ENCODE results near the gene TRIM62. TPM values are rescaled to one million over a fixed set of nuclear protein-coding genes. Genes with fewer than 3 reads are reported as not detected.
"Not testable (repeated sequence)": the region's sequence is repeated elsewhere in the genome, so short reads cannot be mapped to it uniquely, and the experiment has no call there.

The TRIM62 gene
- total RNA-seq, 2 experiments from 2014 or later, result 10.3 to 11.5 TPM

DNA sequence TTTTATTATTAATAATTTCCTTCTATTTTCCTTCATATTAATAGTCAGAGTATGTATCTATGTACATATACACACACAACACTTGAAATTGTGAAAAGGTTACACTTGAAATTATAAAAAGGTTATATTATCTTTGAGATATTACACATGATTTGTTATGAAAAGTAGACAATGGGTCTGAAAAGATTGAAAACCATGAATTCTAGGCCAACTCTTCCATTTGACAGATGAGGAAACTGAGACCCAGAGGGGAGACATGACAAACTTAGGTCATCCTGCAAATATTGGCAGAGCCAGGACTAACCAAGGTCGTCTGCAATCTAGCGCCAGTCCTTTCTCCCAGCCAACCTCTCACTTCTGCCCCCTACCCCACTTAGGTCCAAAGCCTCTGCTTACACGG, 33.2 kb downstream of the TRIM62 start:
- H3K27me3 Mint-ChIP-seq, result no peaks in the 10 kb centered on the region
- ChIA-PET CTCF (interaction anchor here (0.9 to 1.1 kb wide), 3 partner anchors 10 to 35 kb away, joined by 3 to 4 read pairs (median 4); no protein-coding TSS in a partner anchor), POLR2A (interaction anchor here (1.1 kb wide), 1 partner anchor 22 kb away, joined by 3 read pairs; no protein-coding TSS in a partner anchor)
- no peak overlapping the region for H3K27ac Mint-ChIP-seq
- DNase-seq, result no peak
- H3K9me3 Mint-ChIP-seq, result no peaks in the 10 kb centered on the region
- no peaks in the 10 kb centered on the region for H3K4me1 Mint-ChIP-seq
- H3K36me3 Mint-ChIP-seq (ENCODE audit: low read depth), result peaks cover 3% of the 10 kb centered on the region
- no peak overlapping the region for H3K4me3 Mint-ChIP-seq

DNA sequence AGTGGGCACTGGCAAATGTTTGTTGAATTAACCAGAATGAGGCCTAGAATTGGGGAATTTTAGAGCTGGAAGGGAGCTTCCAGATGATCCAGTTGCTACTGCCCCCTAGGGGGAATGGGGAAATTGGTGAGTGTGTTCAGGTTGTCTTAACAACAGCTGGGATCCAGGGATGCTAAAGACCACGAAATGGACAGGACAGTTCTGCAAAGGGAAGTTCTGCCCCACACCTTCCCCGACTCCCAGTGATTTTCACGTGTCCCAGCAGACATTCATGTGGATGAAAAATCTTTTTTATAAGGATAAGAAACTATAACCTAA, 33.9 kb downstream of the TRIM62 start:
- CTCF ChIA-PET, result interaction anchor here (0.6 to 1.1 kb wide), 5 partner anchors 10 to 102 kb away, joined by 3 to 6 read pairs (median 4); no protein-coding TSS in a partner anchor
- Mint-ChIP-seq H3K27me3 (no peaks in the 10 kb centered on the region), H3K4me1 (no peaks in the 10 kb centered on the region), H3K4me3 (no peak overlapping the region), H3K36me3 (ENCODE audit: low read depth) (peaks cover 3% of the 10 kb centered on the region), H3K27ac (no peak overlapping the region), H3K9me3 (no peaks in the 10 kb centered on the region)
- POLR2A ChIA-PET, result interaction anchor here (1.1 kb wide), 1 partner anchor 21 kb away, joined by 3 read pairs; no protein-coding TSS in a partner anchor
- DNase-seq, result no peak

DNA sequence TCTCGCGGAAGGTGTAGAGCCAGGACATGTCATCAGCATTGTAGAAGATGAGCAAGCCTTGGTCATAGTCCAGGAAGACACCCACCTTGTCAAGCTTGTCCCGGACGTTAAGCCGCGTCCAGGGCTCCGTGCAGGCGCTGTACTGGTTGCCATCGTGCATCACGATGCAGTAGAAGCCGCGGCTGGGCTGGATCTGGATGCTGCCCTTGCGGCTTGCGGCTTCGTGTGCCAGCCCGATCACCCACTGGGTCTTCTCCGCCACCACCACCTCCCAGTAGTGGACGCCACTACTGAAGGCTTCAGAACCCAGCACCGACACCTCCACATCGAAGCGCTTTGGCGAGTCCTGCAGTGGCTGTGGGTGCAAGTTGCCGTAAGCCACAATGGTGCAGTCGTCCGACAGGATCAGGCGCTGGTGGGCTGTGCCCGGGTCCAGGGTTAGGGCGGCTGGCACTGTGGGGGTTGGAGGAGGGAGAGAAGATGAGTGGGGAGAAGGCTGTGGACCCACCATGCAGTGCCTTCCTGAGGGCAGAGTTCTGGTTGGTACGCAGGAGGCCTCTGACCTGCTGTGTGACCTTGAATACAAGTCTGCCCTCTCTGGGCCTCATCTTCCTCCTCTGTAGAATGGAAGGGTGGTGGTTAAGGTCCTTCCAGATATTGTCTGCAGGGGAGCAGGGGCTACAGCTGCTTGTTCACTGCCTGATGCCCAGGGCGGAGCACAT, 34.4 kb downstream of the TRIM62 start:
- Mint-ChIP-seq H3K27me3 (no peaks in the 10 kb centered on the region), H3K36me3 (ENCODE audit: low read depth) (peaks cover 3% of the 10 kb centered on the region), H3K27ac (no peak overlapping the region), H3K4me1 (no peaks in the 10 kb centered on the region), H3K9me3 (no peaks in the 10 kb centered on the region), H3K4me3 (no peak overlapping the region)
- ChIA-PET POLR2A (interaction anchor here (1.1 kb wide), 1 partner anchor 20 kb away, joined by 3 read pairs; no protein-coding TSS in a partner anchor), CTCF (interaction anchor here (0.6 to 1.1 kb wide), 7 partner anchors 9 to 148 kb away, joined by 3 to 6 read pairs (median 4); no protein-coding TSS in a partner anchor)
- no peak for DNase-seq

DNA sequence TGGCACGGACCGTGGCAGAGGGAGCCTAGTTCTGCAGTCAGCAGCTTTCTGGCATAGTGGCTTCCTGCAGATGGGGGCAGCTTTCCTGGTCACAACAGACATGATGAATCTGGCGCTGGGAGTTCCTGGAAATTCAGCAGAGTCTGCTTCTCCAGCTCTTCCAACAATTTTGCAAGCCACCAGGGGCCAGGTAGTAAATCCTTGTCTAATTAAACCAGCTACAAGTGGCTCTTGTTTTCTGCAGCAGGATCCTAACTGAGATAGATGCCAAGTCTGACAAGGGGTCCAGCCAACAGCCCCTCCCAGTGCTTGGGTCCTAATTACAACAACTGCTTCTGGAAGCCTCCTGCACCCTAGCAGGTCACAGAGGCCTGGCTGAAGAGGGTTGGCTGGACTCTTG, 35.8 kb downstream of the TRIM62 start:
- DNase-seq, result no peak
- ChIA-PET POLR2A (no interaction called here), CTCF (interaction anchor here (0.6 to 3.1 kb wide), 2 partner anchors 19 to 1223 kb away, joined by 3 to 10 read pairs; no protein-coding TSS in a partner anchor)
- Mint-ChIP-seq H3K27ac (no peak overlapping the region), H3K4me1 (peaks cover 4% of the 10 kb centered on the region), H3K9me3 (no peaks in the 10 kb centered on the region), H3K36me3 (ENCODE audit: low read depth) (peaks cover 3% of the 10 kb centered on the region), H3K4me3 (no peak overlapping the region), H3K27me3 (no peaks in the 10 kb centered on the region)

DNA sequence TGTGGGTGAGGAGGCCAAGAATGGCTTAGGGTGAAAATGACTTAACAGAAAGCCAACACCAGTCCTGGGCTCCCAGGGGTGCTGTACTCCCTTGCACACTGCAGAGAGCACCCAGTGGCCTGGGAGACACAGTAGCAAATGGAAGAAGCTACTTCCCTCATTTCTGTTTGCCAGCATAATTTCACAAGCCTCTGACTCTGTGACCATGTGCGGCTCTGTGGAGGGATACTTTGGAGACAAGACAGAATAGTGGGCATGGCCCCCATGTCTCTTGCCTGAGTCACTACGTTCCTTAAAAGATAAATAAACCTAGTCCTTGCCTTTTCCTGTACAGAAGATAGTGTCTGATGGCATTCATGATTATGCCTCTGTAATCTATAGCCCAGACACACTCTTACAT, 38.1 kb downstream of the TRIM62 start:
- CTCF ChIA-PET, result interaction anchor here (3.1 kb wide), 1 partner anchor 16 kb away, joined by 10 read pairs; no protein-coding TSS in a partner anchor
- no peak for DNase-seq
- H3K4me1 Mint-ChIP-seq, result peaks cover 10% of the 10 kb centered on the region
- no peak overlapping the region for H3K27ac Mint-ChIP-seq
- H3K27me3 Mint-ChIP-seq, result no peaks in the 10 kb centered on the region
- no peak overlapping the region for H3K4me3 Mint-ChIP-seq
- H3K36me3 Mint-ChIP-seq (ENCODE audit: low read depth), result peaks cover 3% of the 10 kb centered on the region
- POLR2A ChIA-PET, result no interaction called here
- no peaks in the 10 kb centered on the region for H3K9me3 Mint-ChIP-seq

DNA sequence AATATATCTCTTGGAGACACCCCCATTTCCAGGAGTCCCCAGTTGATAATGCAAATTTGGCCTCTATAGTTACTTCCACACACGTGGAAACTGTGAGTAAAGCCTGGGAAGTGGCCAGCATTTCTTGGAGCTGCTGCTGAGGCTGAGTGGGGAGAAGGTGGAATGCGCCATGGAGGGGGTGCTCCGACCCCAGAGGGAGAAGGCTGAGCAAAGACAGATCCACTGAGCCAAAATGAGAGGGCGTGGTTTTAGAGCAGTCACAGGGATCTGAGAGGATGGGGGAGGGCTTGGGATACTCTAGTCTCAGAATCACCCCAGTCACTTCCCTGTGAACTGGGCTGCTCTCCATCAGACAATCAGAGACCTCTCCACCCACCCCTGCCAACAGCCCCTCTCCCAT, 38.7 kb downstream of the TRIM62 start:
- no peak overlapping the region for H3K4me3 Mint-ChIP-seq
- ChIA-PET POLR2A (no interaction called here), CTCF (interaction anchor here (3.1 kb wide), 1 partner anchor 16 kb away, joined by 10 read pairs; no protein-coding TSS in a partner anchor)
- no peak for DNase-seq
- H3K4me1 Mint-ChIP-seq, result peaks cover 10% of the 10 kb centered on the region
- no peaks in the 10 kb centered on the region for H3K27me3 Mint-ChIP-seq
- no peak overlapping the region for H3K27ac Mint-ChIP-seq
- H3K36me3 Mint-ChIP-seq (ENCODE audit: low read depth), result peaks cover 3% of the 10 kb centered on the region
- no peaks in the 10 kb centered on the region for H3K9me3 Mint-ChIP-seq

DNA sequence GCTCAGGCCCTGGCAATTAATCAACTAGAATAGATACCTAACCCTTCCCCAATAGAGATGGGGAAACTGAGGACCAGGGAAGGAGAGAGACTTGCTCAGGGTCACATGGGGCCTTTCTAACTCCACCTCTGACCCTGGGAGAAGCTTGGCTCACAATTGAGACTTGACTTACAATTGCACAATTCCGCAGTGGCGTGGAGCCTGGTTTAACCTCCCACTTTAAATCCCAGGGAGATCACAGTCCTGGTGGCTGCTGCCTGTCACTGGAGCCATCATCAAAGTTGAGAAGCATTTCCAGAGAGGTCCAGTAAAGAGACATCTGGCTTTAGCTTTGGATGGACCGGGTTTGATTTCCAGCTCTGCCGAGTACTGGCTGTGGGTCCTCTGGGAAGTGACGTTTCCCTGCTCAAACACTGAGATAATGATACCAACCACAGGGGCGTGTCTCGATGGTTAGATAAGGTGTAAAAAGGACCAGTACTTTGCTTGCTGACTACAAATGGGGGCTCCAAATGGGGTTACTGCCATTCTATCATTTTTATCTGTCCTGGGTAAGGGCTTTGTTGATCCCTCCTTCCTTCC, 39.3 kb downstream of the TRIM62 start:
- no peak for DNase-seq
- H3K27me3 Mint-ChIP-seq, result no peaks in the 10 kb centered on the region
- H3K27ac Mint-ChIP-seq, result no peak overlapping the region
- H3K4me1 Mint-ChIP-seq, result peaks cover 10% of the 10 kb centered on the region
- H3K9me3 Mint-ChIP-seq, result no peaks in the 10 kb centered on the region
- H3K4me3 Mint-ChIP-seq, result no peak overlapping the region
- ChIA-PET POLR2A (interaction anchor here (0.6 kb wide), 1 partner anchor 32 kb away, joined by 3 read pairs; no protein-coding TSS in a partner anchor), CTCF (interaction anchor here (3.3 kb wide), 1 partner anchor 16 kb away, joined by 15 read pairs; no protein-coding TSS in a partner anchor)
- H3K36me3 Mint-ChIP-seq (ENCODE audit: low read depth), result peaks cover 3% of the 10 kb centered on the region

DNA sequence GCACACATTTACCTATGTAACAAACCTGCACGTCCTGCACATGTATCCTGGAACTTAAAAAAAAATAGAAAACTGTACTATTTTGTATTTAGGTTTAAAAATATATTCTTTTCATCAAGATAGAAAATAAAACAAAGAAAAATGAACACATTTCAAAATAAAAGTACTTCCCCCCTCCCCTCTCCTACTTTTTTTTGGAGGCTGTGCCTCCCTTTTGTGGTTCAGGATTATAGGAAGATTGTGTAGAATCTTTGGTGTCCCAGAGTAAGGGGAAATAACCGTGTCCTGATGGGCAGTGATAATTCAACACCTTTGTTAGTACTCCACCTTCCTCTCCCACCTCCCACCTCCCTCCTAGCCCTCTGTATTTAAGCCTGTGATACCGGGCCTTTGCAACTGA, 40.1 kb downstream of the TRIM62 start:
- H3K27ac Mint-ChIP-seq, result no peak overlapping the region
- H3K4me1 Mint-ChIP-seq, result peaks cover 10% of the 10 kb centered on the region
- H3K36me3 Mint-ChIP-seq (ENCODE audit: low read depth), result peaks cover 3% of the 10 kb centered on the region
- no peaks in the 10 kb centered on the region for H3K27me3 Mint-ChIP-seq
- no peak overlapping the region for H3K4me3 Mint-ChIP-seq
- DNase-seq, result no peak
- no peaks in the 10 kb centered on the region for H3K9me3 Mint-ChIP-seq
- ChIA-PET POLR2A (no interaction called here), CTCF (interaction anchor here (3.3 kb wide), 1 partner anchor 15 kb away, joined by 15 read pairs; no protein-coding TSS in a partner anchor)

DNA sequence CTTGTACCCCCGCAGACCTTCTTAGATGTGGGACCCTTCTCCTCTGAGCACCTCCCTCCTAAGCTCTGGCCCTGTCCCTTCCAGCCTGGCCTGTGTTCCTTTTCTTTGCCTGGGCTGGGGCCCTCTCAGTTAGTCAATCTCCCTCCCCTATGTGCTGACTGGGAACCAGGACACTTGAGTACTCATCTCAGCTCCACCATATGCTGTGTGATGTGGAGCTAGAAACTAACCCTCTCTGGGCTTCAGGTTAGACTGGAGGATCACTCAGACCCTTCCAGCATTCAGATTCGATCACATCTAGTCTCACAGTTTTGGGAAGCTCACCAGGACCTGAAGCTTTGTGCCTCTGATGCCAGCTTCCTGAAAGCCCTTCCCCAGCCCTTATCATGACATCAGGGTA, 40.6 kb downstream of the TRIM62 start:
- CTCF ChIA-PET, result interaction anchor here (3.3 kb wide), 1 partner anchor 14 kb away, joined by 15 read pairs; no protein-coding TSS in a partner anchor
- H3K27me3 Mint-ChIP-seq, result no peaks in the 10 kb centered on the region
- H3K4me3 Mint-ChIP-seq, result no peak overlapping the region
- H3K9me3 Mint-ChIP-seq, result no peaks in the 10 kb centered on the region
- no peak for DNase-seq
- no peaks in the 10 kb centered on the region for H3K36me3 Mint-ChIP-seq (ENCODE audit: low read depth)
- no peak overlapping the region for H3K27ac Mint-ChIP-seq
- H3K4me1 Mint-ChIP-seq, result peaks cover 11% of the 10 kb centered on the region
- POLR2A ChIA-PET, result no interaction called here

DNA sequence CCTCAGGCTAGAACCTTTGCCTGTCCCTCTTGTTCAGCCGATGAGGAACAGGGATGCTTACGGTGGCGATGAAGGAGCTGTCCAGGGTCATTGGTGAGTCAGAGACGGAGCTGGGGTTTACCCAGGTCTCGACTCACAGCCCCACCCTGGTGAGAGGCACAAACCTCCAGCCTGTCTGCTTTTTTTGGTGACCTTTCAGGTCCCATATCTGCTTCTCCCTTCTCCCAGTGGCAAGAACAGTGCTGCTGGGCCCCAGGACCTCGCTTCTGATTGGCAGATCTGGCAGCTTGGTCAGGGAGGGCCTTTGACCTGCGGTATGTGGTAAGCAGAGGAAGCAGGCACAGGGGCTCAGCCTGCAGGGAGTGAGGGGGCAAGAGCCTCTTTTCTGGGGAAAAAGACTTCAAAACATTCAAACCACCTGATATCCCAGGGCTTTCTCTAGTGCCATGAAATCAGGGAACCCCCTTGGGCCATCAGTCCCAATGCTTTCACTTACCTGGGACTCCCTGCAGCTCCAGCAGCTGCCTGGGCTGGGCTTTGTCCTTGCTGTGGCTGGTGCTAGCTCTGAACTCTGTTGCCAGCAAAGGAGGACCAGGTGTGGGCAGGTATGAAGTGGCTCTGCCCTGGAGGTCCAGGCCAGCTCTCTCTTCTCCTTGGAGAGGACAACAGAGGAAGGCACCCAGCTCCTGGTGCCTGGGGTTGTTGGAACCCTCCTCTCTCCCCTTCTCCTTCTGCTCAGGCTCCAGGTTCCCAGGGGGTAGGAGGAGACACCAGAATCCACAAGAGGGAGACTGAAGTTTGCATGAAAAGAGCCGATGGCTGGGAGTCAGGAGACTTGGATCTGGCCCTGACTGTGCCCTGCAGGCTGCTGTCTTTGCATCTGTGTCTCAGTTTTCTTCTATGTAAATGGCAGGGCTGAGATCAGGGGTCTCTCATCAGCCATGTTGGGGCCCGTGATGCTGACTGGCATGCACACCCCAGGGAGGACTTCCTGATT, 41.4 kb downstream of the TRIM62 start:
- Mint-ChIP-seq H3K9me3 (no peaks in the 10 kb centered on the region), H3K27ac (no peak overlapping the region), H3K36me3 (ENCODE audit: low read depth) (no peaks in the 10 kb centered on the region), H3K4me3 (no peak overlapping the region), H3K4me1 (peaks cover 13% of the 10 kb centered on the region), H3K27me3 (no peaks in the 10 kb centered on the region)
- DNase-seq, result no peak
- ChIA-PET POLR2A (interaction anchor here (1.2 kb wide), 2 partner anchors 10 to 13 kb away, joined by 3 to 5 read pairs; no protein-coding TSS in a partner anchor), CTCF (interaction anchor here (3.3 kb wide), 1 partner anchor 14 kb away, joined by 15 read pairs; no protein-coding TSS in a partner anchor)

DNA sequence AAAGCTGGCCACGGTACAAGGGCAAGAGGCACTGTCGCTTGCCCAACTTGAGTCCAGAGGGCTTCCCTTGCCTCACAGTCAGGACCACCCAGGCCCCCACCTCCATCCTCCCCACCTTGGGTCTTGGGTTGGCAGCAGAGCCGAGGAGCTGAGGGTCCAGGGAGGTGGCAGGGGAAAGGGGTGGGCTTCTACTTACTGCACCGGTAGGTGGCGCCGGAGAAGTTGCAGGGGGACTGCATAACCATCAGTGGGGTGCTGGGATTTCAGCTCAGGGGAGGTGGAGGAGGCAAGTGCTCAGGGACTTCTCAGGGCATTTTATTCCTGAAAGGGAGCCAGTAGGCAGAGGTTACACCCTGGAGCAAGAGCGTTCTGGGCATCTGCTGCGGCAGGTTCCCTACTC, 44.0 kb downstream of the TRIM62 start:
- Mint-ChIP-seq H3K4me3 (no peak overlapping the region), H3K36me3 (ENCODE audit: low read depth) (no peaks in the 10 kb centered on the region), H3K4me1 (peaks cover 13% of the 10 kb centered on the region), H3K27me3 (no peaks in the 10 kb centered on the region), H3K27ac (no peak overlapping the region), H3K9me3 (no peaks in the 10 kb centered on the region)
- POLR2A ChIA-PET, result interaction anchor here (3.8 kb wide), 1 partner anchor 11 kb away, joined by 18 read pairs; no protein-coding TSS in a partner anchor
- CTCF ChIA-PET, result interaction anchor here (0.8 to 3.8 kb wide), 7 partner anchors 9 to 158 kb away, joined by 3 to 15 read pairs (median 3); no protein-coding TSS in a partner anchor
- DNase-seq, result peak; percentile 32

DNA sequence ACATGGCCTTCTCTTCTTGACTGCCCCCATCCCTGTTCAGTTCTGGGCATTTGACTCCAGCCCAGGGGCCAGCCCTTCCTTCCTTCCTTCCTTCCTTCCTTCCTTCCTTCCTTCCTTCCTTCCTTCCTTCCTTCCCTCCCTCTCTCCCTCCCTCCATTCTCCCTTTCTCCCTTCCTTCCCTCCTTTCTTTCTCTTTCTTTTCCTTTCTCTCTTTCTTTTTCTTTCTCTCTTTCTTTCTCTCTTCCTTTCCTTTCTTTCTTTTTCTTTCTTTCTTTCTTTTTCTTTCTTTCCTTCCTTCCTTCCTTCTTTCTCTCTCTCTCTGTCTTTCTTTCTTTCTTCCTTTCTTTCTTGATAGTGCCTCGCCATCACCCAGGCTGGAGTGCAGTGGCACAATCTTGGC, 45.8 kb downstream of the TRIM62 start:
- not testable (repeated sequence) for H3K4me3 Mint-ChIP-seq

More for the DNA sequence above, 45.8 kb downstream of the TRIM62 start:
- H3K27me3 Mint-ChIP-seq; DNase-seq; H3K27ac Mint-ChIP-seq; H3K9me3 Mint-ChIP-seq; H3K36me3 Mint-ChIP-seq (ENCODE audit: low read depth): not testable (repeated sequence)
- ChIA-PET CTCF (interaction anchor here (0.7 to 3.8 kb wide), 3 partner anchors 9 to 1472 kb away, joined by 3 to 15 read pairs (median 4); no protein-coding TSS in a partner anchor), POLR2A (interaction anchor here (3.8 kb wide), 1 partner anchor 9 kb away, joined by 18 read pairs; no protein-coding TSS in a partner anchor)
- peaks cover 22% of the 10 kb centered on the region for H3K4me1 Mint-ChIP-seq
